ENCODE results near the gene ANKRD37. TPM values are rescaled to one million over a fixed set of nuclear protein-coding genes. Genes with fewer than 3 reads are reported as not detected.

The ANKRD37 gene
- total and polyA plus RNA-seq, 4 experiments from 2014 or later: 5.9 to 10.2 (median 8.0) TPM

GRCh38 chr4:185369731-185370130, 26.9 kb upstream of the ANKRD37 start:
- Histone ChIP-seq H3K9me3 (ENCODE audit: control insufficient read depth in 1 of 2, low read length in 2 of 2) (no peaks in the 10 kb centered on the region), H3K36me3 (ENCODE audit: insufficient read depth, low read length) (no peaks in the 10 kb centered on the region), H3K4me3 (ENCODE audit: low read length in 2 of 2) (no peak overlapping the region), H3K4me1 (ENCODE audit: insufficient read depth, low read length) (no peaks in the 10 kb centered on the region), H3K27ac (ENCODE audit: low read depth, low read length) (no peak overlapping the region), H3K27me3 (ENCODE audit: insufficient read depth, low read length) (no peaks in the 10 kb centered on the region)
- no peaks in the 10 kb centered on the region for H3K4me1 Mint-ChIP-seq
- H3K27me3 Mint-ChIP-seq: no peaks in the 10 kb centered on the region
- ChIA-PET POLR2A (ENCODE audit: partially characterized antibody) (no interaction called here), CTCF (ENCODE audit: partially characterized antibody) (interaction anchor here (1.5 kb wide), 1 partner anchor 25 kb away, joined by 3 read pairs; no protein-coding TSS in a partner anchor)
- DNase-seq: no peak
- intact Hi-C loops (cut with micrococcal nuclease): no loop called here
- no peaks in the 10 kb centered on the region for H3K9me3 Mint-ChIP-seq
- peaks cover 11 to 14% of the 10 kb centered on the region in 2 donors for H3K36me3 Mint-ChIP-seq
- H3K4me3 Mint-ChIP-seq: no peak overlapping the region
- H3K27ac Mint-ChIP-seq: no peak overlapping the region

GRCh38 chr4:185370268-185370949, 26.2 kb upstream of the ANKRD37 start:
- CTCF ChIA-PET (ENCODE audit: partially characterized antibody): interaction anchor here (0.5 to 1.5 kb wide), 2 partner anchors 25 to 199 kb away, joined by 3 read pairs; no protein-coding TSS in a partner anchor
- no peak overlapping the region for H3K27ac ChIP-seq (ENCODE audit: low read depth, low read length)

GRCh38 chr4:185371702-185372101, 24.9 kb upstream of the ANKRD37 start:
- DNase-seq: no peak
- POLR2A ChIA-PET (ENCODE audit: partially characterized antibody): no interaction called here
- H3K27ac Mint-ChIP-seq: no peak overlapping the region
- no peaks in the 10 kb centered on the region for H3K4me1 Mint-ChIP-seq
- H3K9me3 Mint-ChIP-seq: no peaks in the 10 kb centered on the region
- Histone ChIP-seq H3K27ac (ENCODE audit: low read depth, low read length) (no peak overlapping the region), H3K27me3 (ENCODE audit: insufficient read depth, low read length) (no peaks in the 10 kb centered on the region), H3K4me3 (ENCODE audit: low read length in 2 of 2) (no peak overlapping the region), H3K36me3 (ENCODE audit: insufficient read depth, low read length) (no peaks in the 10 kb centered on the region), H3K4me1 (ENCODE audit: insufficient read depth, low read length) (no peaks in the 10 kb centered on the region), H3K9me3 (ENCODE audit: control insufficient read depth in 1 of 2, low read length in 2 of 2) (no peaks in the 10 kb centered on the region)
- peaks cover 11 to 14% of the 10 kb centered on the region in 2 donors for H3K36me3 Mint-ChIP-seq
- no peak overlapping the region for H3K4me3 Mint-ChIP-seq
- no peaks in the 10 kb centered on the region for H3K27me3 Mint-ChIP-seq
- intact Hi-C loops (cut with micrococcal nuclease): no loop called here
- CTCF ChIA-PET (ENCODE audit: partially characterized antibody): no interaction called here

More at GRCh38 chr4:185370268-185370949, 26.2 kb upstream of the ANKRD37 start:
- POLR2A ChIA-PET (ENCODE audit: partially characterized antibody): no interaction called here
- DNase-seq: no peak
- H3K27ac Mint-ChIP-seq: peak overlapping the region in 1 of 7 donors; percentile 15
- no peaks in the 10 kb centered on the region for H3K9me3 ChIP-seq (ENCODE audit: control insufficient read depth in 1 of 2, low read length in 2 of 2)
- no peak overlapping the region for H3K4me3 Mint-ChIP-seq
- H3K36me3 Mint-ChIP-seq: peaks cover 11 to 14% of the 10 kb centered on the region in 2 donors
- H3K9me3 Mint-ChIP-seq: no peaks in the 10 kb centered on the region
- H3K36me3 ChIP-seq (ENCODE audit: insufficient read depth, low read length): no peaks in the 10 kb centered on the region
- no peaks in the 10 kb centered on the region for H3K4me1 ChIP-seq (ENCODE audit: insufficient read depth, low read length)
- no peaks in the 10 kb centered on the region for H3K4me1 Mint-ChIP-seq
- no peaks in the 10 kb centered on the region for H3K27me3 ChIP-seq (ENCODE audit: insufficient read depth, low read length)
- H3K4me3 ChIP-seq (ENCODE audit: low read length in 2 of 2): no peak overlapping the region
- intact Hi-C loops (cut with micrococcal nuclease): no loop called here
- no peaks in the 10 kb centered on the region for H3K27me3 Mint-ChIP-seq

GRCh38 chr4:185374027-185374426, 22.6 kb upstream of the ANKRD37 start:
- H3K9me3 Mint-ChIP-seq: peaks cover 0 to under 1% (median 0%) of the 10 kb centered on the region in 8 donors
- H3K4me3 Mint-ChIP-seq: no peak overlapping the region
- no peaks in the 10 kb centered on the region for H3K36me3 ChIP-seq (ENCODE audit: insufficient read depth, low read length)
- no peaks in the 10 kb centered on the region for H3K4me1 Mint-ChIP-seq
- H3K27ac Mint-ChIP-seq: peak overlapping the region in 1 of 7 donors; percentile 14
- H3K27me3 ChIP-seq (ENCODE audit: insufficient read depth, low read length): no peaks in the 10 kb centered on the region
- no peaks in the 10 kb centered on the region for H3K4me1 ChIP-seq (ENCODE audit: insufficient read depth, low read length)
- H3K9me3 ChIP-seq (ENCODE audit: control insufficient read depth in 1 of 2, low read length in 2 of 2): no peaks in the 10 kb centered on the region
- ChIA-PET POLR2A (ENCODE audit: partially characterized antibody) (interaction anchor here (2.0 kb wide), 1 partner anchor 23 kb away, joined by 7 read pairs; the partner anchor contains the start of gene ANKRD37), CTCF (ENCODE audit: partially characterized antibody) (no interaction called here)
- H3K36me3 Mint-ChIP-seq: peaks cover 8 to 11% of the 10 kb centered on the region in 2 donors
- no peak overlapping the region for H3K27ac ChIP-seq (ENCODE audit: low read depth, low read length)
- DNase-seq: no peak
- no peaks in the 10 kb centered on the region for H3K27me3 Mint-ChIP-seq
- H3K4me3 ChIP-seq (ENCODE audit: low read length in 2 of 2): no peak overlapping the region
- intact Hi-C loops (cut with micrococcal nuclease): no loop called here

GRCh38 chr4:185374573-185374972, 22.1 kb upstream of the ANKRD37 start:
- intact Hi-C loops (cut with micrococcal nuclease): no loop called here
- CTCF ChIA-PET (ENCODE audit: partially characterized antibody): no interaction called here
- no peak for DNase-seq
- no peak overlapping the region for H3K4me3 Mint-ChIP-seq
- no peak overlapping the region for H3K27ac ChIP-seq (ENCODE audit: low read depth, low read length)
- H3K4me3 ChIP-seq (ENCODE audit: low read length in 2 of 2): no peak overlapping the region
- peaks cover 8 to 11% of the 10 kb centered on the region in 2 donors for H3K36me3 Mint-ChIP-seq
- H3K27me3 ChIP-seq (ENCODE audit: insufficient read depth, low read length): no peaks in the 10 kb centered on the region
- peaks cover 0 to 5% (median 0%) of the 10 kb centered on the region in 8 donors for H3K9me3 Mint-ChIP-seq
- no peaks in the 10 kb centered on the region for H3K36me3 ChIP-seq (ENCODE audit: insufficient read depth, low read length)
- no peaks in the 10 kb centered on the region for H3K4me1 ChIP-seq (ENCODE audit: insufficient read depth, low read length)
- peak overlapping the region in 1 of 7 donors; percentile 14 for H3K27ac Mint-ChIP-seq
- H3K27me3 Mint-ChIP-seq: no peaks in the 10 kb centered on the region
- no peaks in the 10 kb centered on the region for H3K4me1 Mint-ChIP-seq
- H3K9me3 ChIP-seq (ENCODE audit: control insufficient read depth in 1 of 2, low read length in 2 of 2): no peaks in the 10 kb centered on the region
- POLR2A ChIA-PET (ENCODE audit: partially characterized antibody): interaction anchor here (2.0 kb wide), 1 partner anchor 22 kb away, joined by 7 read pairs; the partner anchor contains the start of gene ANKRD37

- Mint-ChIP-seq H3K4me1 (no peaks in the 10 kb centered on the region), H3K36me3 (peaks cover 0 to 8% of the 10 kb centered on the region in 2 donors), H3K27me3 (no peaks in the 10 kb centered on the region), H3K4me3 (no peak overlapping the region), H3K27ac (no peak overlapping the region), H3K9me3 (peaks cover 0 to 14% (median 2%) of the 10 kb centered on the region in 8 donors)
- Histone ChIP-seq H3K27ac (ENCODE audit: low read depth, low read length) (no peak overlapping the region), H3K9me3 (ENCODE audit: control insufficient read depth in 1 of 2, low read length in 2 of 2) (no peaks in the 10 kb centered on the region), H3K4me1 (ENCODE audit: insufficient read depth, low read length) (no peaks in the 10 kb centered on the region), H3K36me3 (ENCODE audit: insufficient read depth, low read length) (no peaks in the 10 kb centered on the region), H3K4me3 (ENCODE audit: low read length in 2 of 2) (no peak overlapping the region), H3K27me3 (ENCODE audit: insufficient read depth, low read length) (no peaks in the 10 kb centered on the region)
- ChIA-PET POLR2A (ENCODE audit: partially characterized antibody) (interaction anchor here (0.7 kb wide), 1 partner anchor 15 kb away, joined by 3 read pairs; no protein-coding TSS in a partner anchor), CTCF (ENCODE audit: partially characterized antibody) (no interaction called here)
- intact Hi-C loops (cut with micrococcal nuclease): no loop called here
- no peak for DNase-seq
These were observed 18.4 kb upstream of the ANKRD37 start for GRCh38 chr4:185378264-185378663.

GRCh38 chr4:185379326-185380295, 17.0 kb upstream of the ANKRD37 start:
- intact Hi-C loops (cut with micrococcal nuclease): no loop called here

More at GRCh38 chr4:185379326-185380295, 17.0 kb upstream of the ANKRD37 start:
- DNase-seq: no peak
- no peaks in the 10 kb centered on the region for H3K4me1 ChIP-seq (ENCODE audit: insufficient read depth, low read length)
- H3K27ac ChIP-seq (ENCODE audit: low read depth, low read length): no peak overlapping the region
- peaks cover 0 to 8% of the 10 kb centered on the region in 2 donors for H3K36me3 Mint-ChIP-seq
- ChIA-PET POLR2A (ENCODE audit: partially characterized antibody) (interaction anchor here (0.5 to 1.3 kb wide), 2 partner anchors 22 to 46 kb away, joined by 4 to 5 read pairs; partner anchors contain the start of gene UFSP2), CTCF (ENCODE audit: partially characterized antibody) (no interaction called here)
- peaks cover 0 to 14% (median 2%) of the 10 kb centered on the region in 8 donors for H3K9me3 Mint-ChIP-seq
- H3K4me3 ChIP-seq (ENCODE audit: low read length in 2 of 2): no peak overlapping the region
- H3K36me3 ChIP-seq (ENCODE audit: insufficient read depth, low read length): no peaks in the 10 kb centered on the region
- no peaks in the 10 kb centered on the region for H3K27me3 Mint-ChIP-seq
- no peak overlapping the region for H3K4me3 Mint-ChIP-seq
- no peak overlapping the region for H3K27ac Mint-ChIP-seq
- no peaks in the 10 kb centered on the region for H3K9me3 ChIP-seq (ENCODE audit: control insufficient read depth in 1 of 2, low read length in 2 of 2)
- peaks cover 2 to 5% (median 4%) of the 10 kb centered on the region in 4 donors for H3K4me1 Mint-ChIP-seq
- H3K27me3 ChIP-seq (ENCODE audit: insufficient read depth, low read length): no peaks in the 10 kb centered on the region
